PFSK-1 (cell line): ENCODE data around the gene PPFIBP2.

ENCODE experiments used
- FOXP2 ChIP-seq: optimal IDR thresholded peaks from 2 replicates; pipeline ENCODE3; 2011; ENCODE audit warnings: borderline replicate concordance, control low read depth, inconsistent platforms; ENCODE audit not compliant: insufficient read depth; ENCODE audit errors: extremely low read length, extremely low read depth
- POLR2AphosphoS5 ChIP-seq: IDR thresholded peaks from 2 replicates; pipeline ENCODE4 v1.6.1; 2012; ENCODE audit warnings: low read depth, mild to moderate bottlenecking, control low read depth, low read length, moderate library complexity
- REST ChIP-seq, 2 experiments: IDR thresholded peaks; 2 replicates each; pipeline versions ENCODE4 v1.6.1 to v1.8.0; 2011 to 2012; ENCODE audit warnings: low read depth in 2 of 2, low read length in 2 of 2, control low read depth in 1 of 2, inconsistent platforms in 1 of 2, mild to moderate bottlenecking in 1 of 2, moderate library complexity in 1 of 2; ENCODE audit not compliant: insufficient read depth in 1 of 2
- SIN3A ChIP-seq: IDR thresholded peaks from 2 replicates; pipeline ENCODE4 v1.6.1; 2012; ENCODE audit warnings: mild to moderate bottlenecking, low read length, moderate library complexity, borderline replicate concordance; ENCODE audit not compliant: insufficient read depth
- TAF1 ChIP-seq: IDR thresholded peaks from 2 replicates; pipeline ENCODE4 v1.6.1; 2012; ENCODE audit warnings: low read length, control low read depth, borderline replicate concordance; ENCODE audit not compliant: insufficient read depth

PPFIBP2 gene

GRCh38 chr11:7583248-7583647 is 69.4 kb downstream of the PPFIBP2 start:
- TF ChIP-seq TAF1 (no peak), POLR2AphosphoS5 (no peak), FOXP2 (no peak), SIN3A (no peak), REST (IDR thresholded peaks at IDR 0.05; ENCODE audit: insufficient read depth in 1 of 2, low read depth in 2 of 2, low read length in 2 of 2) (no peak)

- TF ChIP-seq POLR2AphosphoS5 (no peak), SIN3A (no peak), FOXP2 (no peak), REST (IDR thresholded peaks at IDR 0.05; ENCODE audit: insufficient read depth in 1 of 2, low read depth in 2 of 2, low read length in 2 of 2) (no peak), TAF1 (no peak)
Measured at GRCh38 chr11:7584910-7585309, 71.1 kb downstream of the PPFIBP2 start.

- TF ChIP-seq SIN3A (no peak), REST (IDR thresholded peaks at IDR 0.05; ENCODE audit: insufficient read depth in 1 of 2, low read depth in 2 of 2, low read length in 2 of 2) (no peak), TAF1 (no peak), POLR2AphosphoS5 (no peak), FOXP2 (no peak)
Measured at GRCh38 chr11:7585816-7586215, 72.0 kb downstream of the PPFIBP2 start.

GRCh38 chr11:7586376-7586775 is 72.6 kb downstream of the PPFIBP2 start:
- TF ChIP-seq FOXP2 (no peak), SIN3A (no peak), POLR2AphosphoS5 (no peak), TAF1 (no peak)

GRCh38 chr11:7587712-7588111 is 73.9 kb downstream of the PPFIBP2 start:
- TF ChIP-seq SIN3A: no peak
- no peak for TF ChIP-seq TAF1
- TF ChIP-seq REST (IDR thresholded peaks at IDR 0.05; ENCODE audit: insufficient read depth in 1 of 2, low read depth in 2 of 2, low read length in 2 of 2): no peak
- TF ChIP-seq POLR2AphosphoS5: no peak
- TF ChIP-seq FOXP2: no peak
